GM18505 (cell line): ENCODE data around the gene CD79B.

Experiments used
- ATAC-seq: cut with Tn5 transposase; IDR thresholded peaks from one replicate; pipeline ENCODE4 v1.9.1; 2021; ENCODE audit not compliant: unreplicated experiment
- POLR2A ChIP-seq: IDR thresholded peaks from 4 replicates; pipeline ENCODE4 v1.6.1; 2011; ENCODE audit warnings: borderline replicate concordance; ENCODE audit not compliant: insufficient read depth, insufficient read length; ENCODE audit errors: extremely low read depth

Gene CD79B

DNA sequence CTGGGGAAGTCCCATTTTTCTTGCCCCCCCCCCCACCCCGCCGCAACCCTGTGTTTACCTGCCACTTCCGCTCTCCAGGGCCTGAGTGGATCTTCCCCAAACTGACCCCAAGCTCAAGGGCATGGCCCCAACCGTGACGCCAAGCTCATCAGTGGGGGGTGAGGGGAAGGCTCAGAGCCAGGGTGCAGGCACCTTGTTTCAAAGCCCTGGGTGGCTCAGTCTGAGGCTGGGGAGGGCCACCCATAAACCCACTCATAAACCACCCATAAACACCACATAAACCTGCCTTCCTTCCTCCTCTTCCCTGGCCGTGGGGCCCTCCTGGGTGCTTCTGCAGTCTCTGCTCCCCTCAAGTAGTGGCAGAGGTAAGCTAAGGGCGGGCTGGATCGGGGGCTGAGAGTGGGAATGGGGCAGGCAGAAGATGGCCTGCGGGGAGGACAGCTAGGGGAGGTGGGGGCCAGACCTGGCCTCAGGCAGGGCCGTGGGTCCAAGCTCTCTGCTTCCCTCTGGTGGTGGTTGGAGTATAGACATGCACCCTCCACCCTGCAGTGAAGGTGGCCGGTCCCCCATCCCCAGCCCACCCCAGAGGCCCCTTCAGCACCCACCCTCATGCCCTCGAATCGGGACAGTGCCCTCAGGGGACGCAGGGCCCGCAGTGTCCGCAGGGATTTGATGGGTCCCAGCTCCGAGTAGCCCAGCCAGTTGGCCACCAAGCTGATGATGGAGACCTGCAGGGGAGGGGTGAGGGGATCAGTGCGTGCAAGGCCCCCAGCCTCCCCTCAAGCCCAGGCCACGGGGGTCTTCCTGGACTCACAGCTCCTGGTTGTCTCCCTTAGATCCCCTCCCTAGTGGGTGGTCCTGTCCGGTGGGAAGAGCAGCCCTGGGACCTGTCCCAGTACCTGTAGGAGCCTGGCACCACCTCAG, 14.6 kb upstream of the CD79B start:
- TF ChIP-seq POLR2A: no peak
- ATAC-seq: no peak

DNA sequence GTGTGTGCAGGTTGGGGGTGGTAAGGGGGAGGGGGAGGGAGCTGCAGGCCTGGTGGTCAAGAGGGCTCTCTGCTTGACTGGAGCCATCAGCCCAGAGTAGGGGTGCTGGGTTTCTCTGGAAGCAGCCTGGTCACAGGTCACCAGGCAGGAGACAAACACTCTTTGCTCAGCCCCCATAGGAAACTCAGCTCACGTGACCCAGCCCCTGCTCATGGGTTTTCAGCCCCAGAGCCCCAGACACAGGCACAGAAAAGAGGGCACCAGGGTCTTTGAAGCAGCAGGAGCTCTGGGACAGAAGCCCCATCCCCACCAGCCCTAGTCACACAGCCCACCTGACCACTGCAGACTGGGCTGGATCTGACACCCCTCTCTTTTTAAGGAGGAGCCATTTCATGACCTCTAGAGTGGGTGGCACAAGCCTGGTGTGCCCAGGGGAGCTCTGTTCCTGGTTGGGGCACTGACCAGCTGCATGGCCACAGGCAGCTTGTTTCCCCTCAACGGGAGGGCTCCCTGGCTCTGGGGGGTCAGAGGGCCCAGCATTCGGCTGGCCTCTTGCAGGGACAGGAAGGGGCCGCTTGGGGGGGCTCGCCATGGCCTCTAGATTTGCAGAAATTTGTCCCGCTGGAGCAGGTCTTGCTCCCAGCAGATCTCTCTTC, 13.8 kb upstream of the CD79B start:
- TF ChIP-seq POLR2A: no peak
- ATAC-seq: no peak

DNA sequence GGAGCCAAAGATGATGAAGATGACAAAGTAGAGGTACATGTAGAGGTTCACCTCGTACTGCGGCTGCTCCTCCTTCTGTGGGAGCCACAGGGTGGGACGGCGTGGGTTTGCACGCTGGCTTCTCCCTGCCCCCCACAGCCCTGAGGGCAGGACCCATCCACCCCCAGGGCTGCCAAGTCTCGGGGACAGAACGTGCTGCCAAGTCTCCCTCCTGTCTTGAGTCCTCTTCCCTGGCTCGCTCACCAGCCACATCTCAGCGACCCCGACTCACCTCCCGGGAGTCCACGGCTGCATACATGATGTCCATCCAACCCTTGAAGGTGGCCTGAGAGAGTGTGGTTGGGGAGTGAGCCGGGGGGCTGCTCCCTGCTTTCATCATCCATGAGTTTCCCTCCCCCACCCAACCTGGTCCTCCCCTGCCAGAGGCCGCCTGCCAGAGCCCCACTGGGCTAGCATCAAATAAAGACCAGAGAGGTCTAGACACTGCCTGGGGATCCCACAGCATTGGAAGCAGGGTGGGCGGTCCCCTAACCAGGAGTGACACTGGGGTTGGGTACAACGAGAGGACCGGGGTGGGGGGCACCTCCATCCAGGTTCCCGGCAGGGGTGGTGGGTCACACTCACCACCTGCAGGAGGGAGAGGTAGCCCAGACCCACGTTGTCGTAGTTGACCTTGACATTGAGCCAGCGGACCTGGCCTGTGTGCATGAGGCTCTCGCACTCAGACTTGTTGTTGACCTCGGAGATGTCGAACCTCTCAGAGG, 12.8 kb upstream of the CD79B start:
- ATAC-seq: no peak
- no peak for TF ChIP-seq POLR2A

DNA sequence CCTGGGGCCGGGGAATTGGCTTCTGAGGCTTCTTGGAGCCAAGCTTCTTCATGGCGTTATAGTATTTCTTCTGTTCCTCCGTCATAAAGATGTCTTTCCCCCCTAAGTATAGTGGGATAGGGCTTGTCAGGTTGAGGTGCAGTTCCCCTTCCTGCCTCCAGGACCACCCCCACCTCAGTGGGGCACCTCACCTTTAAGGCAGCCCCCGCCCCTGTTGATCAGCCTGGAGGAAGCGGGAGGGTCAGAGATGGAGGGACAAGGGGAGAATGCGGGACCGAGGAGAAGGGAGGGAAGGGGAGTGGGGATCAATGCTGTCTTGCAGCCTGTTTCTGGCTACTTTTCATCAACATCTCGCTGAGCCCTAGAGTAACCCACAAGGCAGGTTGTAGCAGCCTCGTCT, 11.6 kb upstream of the CD79B start:
- no peak for ATAC-seq
- no peak for TF ChIP-seq POLR2A

DNA sequence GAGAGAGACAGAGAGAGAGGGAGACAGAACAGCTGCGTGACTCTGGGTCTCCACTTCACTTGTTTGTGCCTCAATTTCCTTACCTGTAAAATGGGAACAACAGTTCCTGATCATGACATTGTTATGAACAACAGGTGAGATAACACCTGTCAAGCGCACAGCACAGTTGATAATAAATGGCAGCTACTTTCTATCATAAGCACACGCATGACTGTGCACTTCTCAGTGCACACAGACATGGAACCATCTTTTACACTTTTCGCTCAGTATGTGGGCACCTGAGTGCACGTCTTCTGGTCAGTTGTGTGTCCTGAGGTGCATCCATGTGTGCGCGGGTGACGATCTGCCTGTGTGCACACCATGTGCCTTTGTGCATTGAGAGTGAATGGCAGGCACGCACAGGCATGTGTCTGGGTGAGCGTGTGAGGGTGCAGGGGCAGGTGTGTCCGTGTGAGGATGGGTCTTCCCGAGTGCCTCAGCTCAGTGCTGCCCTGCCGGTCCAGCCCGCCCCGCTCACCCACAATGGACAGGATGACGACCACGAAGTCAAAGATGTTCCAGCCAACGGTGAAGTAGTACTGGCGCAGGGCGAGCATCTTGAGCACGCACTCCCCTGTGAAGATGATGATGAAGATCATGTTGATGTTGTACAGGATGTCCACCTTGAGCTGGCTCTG, 10.3 kb upstream of the CD79B start:
- ATAC-seq: no peak
- TF ChIP-seq POLR2A: no peak

DNA sequence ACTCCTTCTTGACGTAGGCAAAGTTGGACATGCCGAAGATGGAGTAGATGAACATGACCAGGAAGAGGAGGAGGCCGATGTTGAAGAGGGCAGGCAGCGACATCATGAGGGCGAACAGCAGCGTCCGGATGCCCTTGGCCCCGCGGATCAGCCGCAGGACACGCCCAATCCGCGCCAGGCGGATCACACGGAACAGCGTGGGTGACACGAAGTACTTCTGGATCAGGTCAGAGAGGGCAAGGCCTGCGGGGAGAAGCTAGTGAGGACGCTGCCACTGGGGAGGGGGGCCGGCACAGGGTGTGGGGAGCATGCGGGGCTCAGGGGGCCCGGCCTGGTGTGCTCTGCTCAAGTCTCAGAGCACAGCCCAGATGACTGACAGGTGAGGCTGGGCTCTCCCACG, 9.6 kb upstream of the CD79B start:
- no peak for TF ChIP-seq POLR2A
- no peak for ATAC-seq

DNA sequence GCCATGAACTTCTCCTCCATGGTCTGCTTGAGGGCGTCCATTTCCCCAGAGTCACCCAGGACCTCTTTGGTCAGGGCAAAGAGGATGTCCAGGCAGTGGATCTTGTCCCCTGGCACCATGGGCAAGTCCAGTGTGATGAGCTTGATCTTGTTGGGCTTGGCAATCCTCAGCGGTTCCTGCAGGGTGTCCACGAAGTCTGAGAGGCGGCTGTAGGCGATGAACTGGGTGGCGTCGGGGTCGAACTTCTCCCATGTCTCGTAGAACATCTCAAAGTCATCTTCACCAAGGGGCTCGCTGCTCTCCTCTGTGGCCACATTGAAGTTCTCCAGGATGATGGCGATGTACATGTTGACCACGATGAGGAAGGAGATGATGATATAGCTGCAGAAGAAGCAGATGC, 9.0 kb upstream of the CD79B start:
- no peak for ATAC-seq
- no peak for TF ChIP-seq POLR2A

DNA sequence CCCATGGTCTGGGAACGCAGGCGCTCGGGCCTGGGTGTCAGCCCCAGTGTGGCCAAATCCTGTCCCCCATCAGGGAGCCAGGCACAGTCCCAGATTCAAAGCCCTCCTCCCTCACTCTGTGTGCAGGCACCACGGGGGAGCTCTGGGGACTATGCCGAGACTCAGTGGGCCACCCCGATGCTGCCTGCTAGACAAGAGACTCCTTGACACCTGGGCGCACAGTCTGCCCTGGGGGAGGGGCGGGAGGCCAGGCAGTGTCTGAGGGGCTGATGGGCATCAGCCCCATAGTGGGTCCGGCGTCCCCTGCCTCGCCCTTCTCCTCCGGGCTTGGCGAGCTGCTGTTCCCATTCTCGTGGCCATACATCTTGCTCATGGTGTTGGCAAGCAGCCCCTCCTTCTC, 8.5 kb upstream of the CD79B start:
- ATAC-seq: no peak
- no peak for TF ChIP-seq POLR2A

DNA sequence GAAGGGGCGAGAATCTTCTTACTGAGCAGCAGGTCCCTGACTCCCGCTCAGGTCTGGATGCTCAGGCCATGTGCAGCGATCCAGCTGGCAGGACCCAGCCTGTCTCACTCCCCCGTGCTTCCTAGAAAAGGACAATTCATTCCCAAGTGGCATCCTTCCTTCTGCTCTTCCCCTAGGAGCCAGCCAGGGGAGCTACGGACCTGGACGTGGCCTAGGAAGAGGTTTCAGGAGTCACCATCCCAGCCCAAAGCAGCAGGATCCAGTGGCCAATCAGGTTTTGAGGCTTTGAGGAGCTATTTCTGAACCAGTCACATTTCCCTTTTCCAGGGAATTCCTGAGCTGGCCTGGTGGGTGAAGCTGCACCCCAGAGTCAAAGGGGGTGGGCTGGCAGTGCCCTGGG, 7.8 kb upstream of the CD79B start:
- no peak for TF ChIP-seq POLR2A
- no peak for ATAC-seq

DNA sequence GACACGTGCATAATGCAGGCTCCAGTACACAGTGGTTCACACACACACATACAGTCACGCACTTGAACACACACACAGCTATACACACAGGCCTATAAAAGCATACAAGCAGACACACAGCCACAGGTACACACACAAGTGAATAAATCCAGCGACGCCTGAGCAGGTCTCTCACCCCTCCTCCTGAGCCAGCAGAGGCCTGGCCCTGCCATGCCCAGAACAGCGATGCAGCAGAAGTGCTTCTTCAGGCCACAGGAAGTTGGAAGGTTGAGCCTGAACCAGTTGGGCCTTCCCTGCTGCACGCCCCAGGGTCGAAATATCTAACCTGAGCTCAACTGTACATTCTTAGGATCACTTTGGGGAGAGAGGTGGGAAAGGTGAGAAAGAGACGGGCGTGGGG, 7.3 kb upstream of the CD79B start:
- ATAC-seq: no peak
- TF ChIP-seq POLR2A: no peak

DNA sequence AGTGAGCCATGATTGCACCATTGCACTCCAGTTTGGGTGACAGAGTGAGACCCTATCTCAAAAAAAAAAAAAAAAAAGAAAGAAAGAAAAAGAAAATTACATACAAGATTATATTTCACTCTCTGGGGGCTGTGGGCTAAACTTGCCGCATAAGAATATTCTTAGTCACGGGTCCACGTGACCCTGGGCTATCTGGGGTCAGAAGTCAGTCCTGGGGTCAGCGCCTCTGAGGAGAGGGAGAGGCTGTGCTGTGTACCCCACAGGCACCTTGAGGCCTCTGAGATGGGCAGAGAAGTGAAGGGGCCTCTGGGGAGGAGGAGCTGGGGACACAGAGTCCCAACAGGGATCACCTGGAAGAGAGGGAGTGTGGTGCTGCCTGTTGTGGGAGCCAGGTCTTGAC, 5.8 kb upstream of the CD79B start:
- TF ChIP-seq POLR2A: no peak
- no peak for ATAC-seq

DNA sequence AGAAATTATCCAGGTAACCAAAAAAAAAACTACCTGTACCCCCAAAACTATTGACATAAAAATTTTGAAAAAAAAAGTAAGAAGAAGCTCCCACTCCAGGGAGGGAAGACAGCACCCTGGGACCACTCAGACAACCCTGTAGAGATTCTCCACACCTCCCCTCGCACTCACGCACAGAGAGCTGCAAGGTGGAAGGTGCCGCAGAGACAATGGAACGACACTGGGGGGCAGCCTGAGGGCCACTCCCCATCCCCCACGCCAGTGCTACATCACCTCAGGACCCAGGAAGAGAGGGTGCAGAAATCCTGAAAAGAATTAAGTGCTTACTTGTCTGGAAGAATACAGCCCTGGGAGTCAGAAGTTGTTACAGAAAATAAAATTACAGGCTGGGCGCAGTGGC, 5.2 kb upstream of the CD79B start:
- TF ChIP-seq POLR2A: no peak
- no peak for ATAC-seq

DNA sequence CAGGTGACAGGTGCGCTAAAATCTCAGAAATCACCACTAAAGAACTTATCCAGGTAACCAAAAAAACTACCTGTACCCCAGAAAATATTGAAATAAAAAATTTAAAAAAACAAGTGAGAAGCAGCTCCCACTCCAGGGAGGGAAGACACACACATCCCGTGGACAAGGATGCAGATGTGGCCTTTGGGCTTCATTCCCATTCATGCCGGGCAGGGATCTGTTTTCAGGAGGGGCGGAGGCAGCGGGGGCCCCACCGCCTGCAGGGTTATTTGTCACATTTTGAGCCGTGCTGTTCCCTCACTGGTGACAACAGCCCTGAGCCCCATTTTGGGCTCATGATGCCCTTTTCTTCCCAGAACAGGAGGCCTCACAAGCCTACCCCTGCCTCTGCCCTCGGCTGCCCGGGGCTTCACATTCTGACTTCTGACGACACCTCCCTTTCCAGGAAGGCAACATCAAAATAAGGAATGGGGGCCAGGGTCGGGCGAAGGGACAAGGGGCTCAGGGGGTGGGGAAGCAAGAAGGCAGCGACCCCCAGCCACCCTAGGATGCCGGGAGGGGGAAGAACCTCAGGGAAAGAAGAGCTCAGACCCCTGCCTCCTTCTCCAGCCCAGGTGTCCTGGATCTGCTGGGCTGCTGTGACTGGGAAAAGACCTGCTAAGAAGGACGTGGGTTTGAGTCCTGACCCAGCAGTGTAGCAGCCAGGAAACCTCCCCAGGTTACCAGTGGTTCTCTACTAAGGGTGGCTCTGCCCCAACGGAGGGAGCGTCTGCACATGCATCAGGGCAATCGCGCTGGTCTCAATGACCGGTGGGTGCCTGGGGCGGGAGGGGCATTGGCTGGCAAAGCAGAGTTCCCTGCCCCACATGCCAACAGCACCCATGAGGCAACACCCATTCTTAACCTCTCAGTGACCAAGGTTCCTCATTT, 2.3 kb upstream of the CD79B start:
- TF ChIP-seq POLR2A: no peak
- ATAC-seq: no peak

DNA sequence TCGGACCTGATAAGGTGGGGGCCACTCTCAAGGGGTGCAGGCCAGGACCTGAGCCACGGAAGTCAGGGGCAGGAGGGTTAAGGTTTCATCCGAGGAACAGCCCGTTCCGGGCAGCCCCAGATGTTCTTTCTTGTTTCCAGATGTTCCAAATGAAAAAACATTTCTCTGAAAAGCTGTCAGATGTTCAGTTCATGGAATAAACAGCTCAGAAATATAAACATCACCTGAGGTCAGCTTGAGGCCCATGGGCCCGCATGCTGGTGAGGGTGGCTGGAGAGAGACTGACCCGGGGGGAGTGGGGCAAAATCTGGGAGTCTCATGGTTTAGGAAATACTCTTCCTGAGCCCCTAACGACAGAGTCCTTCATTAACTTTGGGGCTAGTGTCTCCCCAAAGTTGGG, 1.5 kb upstream of the CD79B start:
- no peak for ATAC-seq
- no peak for TF ChIP-seq POLR2A
